ENCODE results near the gene NECAB2.

DNA sequence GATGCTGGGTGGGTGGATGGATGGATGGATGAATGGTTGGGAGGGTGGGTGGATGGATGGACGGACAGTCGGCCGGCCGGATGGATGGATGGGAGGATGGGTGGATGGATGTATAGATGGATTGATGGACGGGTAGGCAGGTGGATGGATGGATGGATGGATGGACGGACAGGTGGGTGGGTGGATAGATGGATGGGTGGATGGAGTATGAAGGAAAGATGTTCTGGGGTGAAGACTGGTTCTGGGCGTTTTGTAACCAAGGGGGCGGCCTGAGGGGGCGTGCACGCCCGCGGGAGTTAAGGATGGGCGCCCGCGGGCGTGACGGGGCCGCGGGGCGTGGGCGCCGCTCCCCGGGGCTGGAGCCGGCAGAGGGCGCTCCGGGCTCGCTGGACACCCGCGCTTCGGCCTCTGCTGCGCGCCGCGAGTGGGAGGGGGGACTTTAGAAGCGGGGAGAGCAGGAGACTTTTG, at the start of gene NECAB2:
- no peak for TF ChIP-seq EZH2 (IDR thresholded peaks at IDR 0.05)
- TF ChIP-seq, protein P1, sequence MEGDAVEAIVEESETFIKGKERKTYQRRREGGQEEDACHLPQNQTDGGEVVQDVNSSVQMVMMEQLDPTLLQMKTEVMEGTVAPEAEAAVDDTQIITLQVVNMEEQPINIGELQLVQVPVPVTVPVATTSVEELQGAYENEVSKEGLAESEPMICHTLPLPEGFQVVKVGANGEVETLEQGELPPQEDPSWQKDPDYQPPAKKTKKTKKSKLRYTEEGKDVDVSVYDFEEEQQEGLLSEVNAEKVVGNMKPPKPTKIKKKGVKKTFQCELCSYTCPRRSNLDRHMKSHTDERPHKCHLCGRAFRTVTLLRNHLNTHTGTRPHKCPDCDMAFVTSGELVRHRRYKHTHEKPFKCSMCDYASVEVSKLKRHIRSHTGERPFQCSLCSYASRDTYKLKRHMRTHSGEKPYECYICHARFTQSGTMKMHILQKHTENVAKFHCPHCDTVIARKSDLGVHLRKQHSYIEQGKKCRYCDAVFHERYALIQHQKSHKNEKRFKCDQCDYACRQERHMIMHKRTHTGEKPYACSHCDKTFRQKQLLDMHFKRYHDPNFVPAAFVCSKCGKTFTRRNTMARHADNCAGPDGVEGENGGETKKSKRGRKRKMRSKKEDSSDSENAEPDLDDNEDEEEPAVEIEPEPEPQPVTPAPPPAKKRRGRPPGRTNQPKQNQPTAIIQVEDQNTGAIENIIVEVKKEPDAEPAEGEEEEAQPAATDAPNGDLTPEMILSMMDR (IDR thresholded peaks at IDR 0.05) = peak; percentile 81

Data from neural progenitor cell (in vitro differentiated cells).